Naive thymus-derived CD8-positive, alpha-beta T cell (primary cell): Measurements from ENCODE around the gene SFI1. TPM values are rescaled to one million over a fixed set of nuclear protein-coding genes. Genes with fewer than 3 reads are reported as not detected.
"Not testable (repeated sequence)": the region's sequence is repeated elsewhere in the genome, so short reads cannot be mapped to it uniquely, and the experiment has no call there.

ENCODE experiments used
- ATAC-seq, 2 donors: fragments of 150-1000 bp; cut with Tn5 transposase in 1 of 2; sonication (Bioruptor Pico), chemical (Tn5 transposase) in 1 of 2; 1 replicate in 1 of 2; 2 replicates in 1 of 2; pipeline ENCODE4 v1.10.0; 2021; ENCODE audit warnings: mild to moderate bottlenecking in 2 of 2, moderate library complexity in 2 of 2
- POLR2A ChIA-PET: fragments of 350-600 bp; sonication (Branson Sonifier 250); formaldehyde crosslinking; loops from one replicate; lab custom pipeline; 2021; ENCODE audit warnings: antibody characterized with exemption; lab: Charles Lee
- DNase-seq, 10 donors: peaks; one replicate each; pipeline versions ENCODE4 v3.0.0 to v3.0.0-alpha.2; 2020 to 2022
- H3K27ac Mint-ChIP-seq, 10 donors: one replicate each; pipeline ENCODE4 v1.8.0; 2020 to 2022; ENCODE audit warnings: mild to moderate bottlenecking in 10 of 10, mixed read lengths in 10 of 10, moderate library complexity in 4 of 10, inconsistent platforms in 1 of 10
- H3K27me3 Mint-ChIP-seq, 5 donors: one replicate each; pipeline ENCODE4 v1.8.0; 2021 to 2022; ENCODE audit warnings: mixed read lengths in 5 of 5
- H3K36me3 Mint-ChIP-seq, 3 donors: one replicate each; pipeline ENCODE4 v1.8.0; 2020 to 2022; ENCODE audit warnings: mixed read lengths in 3 of 3, mild to moderate bottlenecking in 2 of 3, inconsistent platforms in 1 of 3
- H3K4me1 Mint-ChIP-seq, 4 donors: one replicate each; pipeline ENCODE4 v1.8.0; 2021 to 2022; ENCODE audit warnings: mixed read lengths in 4 of 4
- H3K4me3 Mint-ChIP-seq, 10 donors: one replicate each; pipeline ENCODE4 v1.8.0; 2020 to 2022; ENCODE audit warnings: mild to moderate bottlenecking in 10 of 10, mixed read lengths in 10 of 10, moderate library complexity in 6 of 10, inconsistent platforms in 1 of 10
- H3K9me3 Mint-ChIP-seq, 9 donors: one replicate each; pipeline ENCODE4 v1.8.0; 2020 to 2022; ENCODE audit warnings: mixed read lengths in 9 of 9, mild to moderate bottlenecking in 3 of 9, inconsistent platforms in 1 of 9, moderate library complexity in 1 of 9
- polyA plus RNA-seq, 3 donors: library from polyadenylated mRNA; unstranded; fragments of 300-500 nt; fragmentation: Illumina TruSeq; gene quantifications; one replicate each; pipeline ENCODE4 v1.2.3, GENCODE V29; 2021
- total RNA-seq, 8 experiments: library from RNA in 2 of 8; stranded (reverse) in 2 of 8; gene quantifications; one replicate each; pipeline ENCODE4 v1.2.3 and lab custom pipeline; 2021 to 2026

Gene SFI1
- total and polyA plus RNA-seq, 5 experiments from 2014 or later: 23.1 to 371 (median 49.8) TPM

GRCh38 chr22:31556627-31557203 lies 60.4 kb downstream of the SFI1 start:
- POLR2A ChIA-PET: interaction anchor here (0.6 to 0.9 kb wide), 2 partner anchors 71 to 78 kb away, joined by 3 read pairs; no protein-coding TSS in a partner anchor
- Mint-ChIP-seq H3K4me3 (no peak overlapping the region), H3K9me3 (no peaks in the 10 kb centered on the region), H3K4me1 (peaks cover 6 to 12% (median 11%) of the 10 kb centered on the region in 4 donors), H3K27ac (no peak overlapping the region), H3K27me3 (no peaks in the 10 kb centered on the region), H3K36me3 (peaks cover 0 to 73% (median 10%) of the 10 kb centered on the region in 3 donors)
- peak in 3 of 10 donors; percentile 4 to 29 (median 23) for DNase-seq
- ATAC-seq: peak in 1 of 2 donors; percentile 44

GRCh38 chr22:31558546-31558945 lies 62.2 kb downstream of the SFI1 start:
- not testable (repeated sequence) for DNase-seq, H3K27me3 Mint-ChIP-seq, H3K27ac Mint-ChIP-seq, H3K4me3 Mint-ChIP-seq, H3K9me3 Mint-ChIP-seq, H3K4me1 Mint-ChIP-seq, ATAC-seq
- POLR2A ChIA-PET: interaction anchor here (0.6 kb wide), 1 partner anchor 454 kb away, joined by 3 read pairs; no protein-coding TSS in a partner anchor
- H3K36me3 Mint-ChIP-seq: peaks cover 0 to 75% (median 10%) of the 10 kb centered on the region in 3 donors

- POLR2A ChIA-PET: interaction anchor here (0.6 kb wide), 1 partner anchor 110 kb away, joined by 4 read pairs; no protein-coding TSS in a partner anchor
- peaks cover 0 to 9% (median 4%) of the 10 kb centered on the region in 4 donors for H3K4me1 Mint-ChIP-seq
- H3K9me3 Mint-ChIP-seq: no peaks in the 10 kb centered on the region
- no peaks in the 10 kb centered on the region for H3K27me3 Mint-ChIP-seq
- DNase-seq (peak in 7 of 10 donors; percentile 3 to 26 (median 18)), ATAC-seq (peak; percentile 53 to 59)
- no peak overlapping the region for H3K4me3 Mint-ChIP-seq
- H3K36me3 Mint-ChIP-seq: peaks cover 0 to 74% (median 10%) of the 10 kb centered on the region in 3 donors
- peak overlapping the region in 6 of 10 donors; percentile 33 to 63 (median 40) for H3K27ac Mint-ChIP-seq
Observed at GRCh38 chr22:31561238-31561887, 65.0 kb downstream of the SFI1 start.

GRCh38 chr22:31561970-31562369 lies 65.6 kb downstream of the SFI1 start:
- no peak overlapping the region for H3K4me3 Mint-ChIP-seq
- H3K4me1 Mint-ChIP-seq: peaks cover 0 to 7% (median 3%) of the 10 kb centered on the region in 4 donors
- peaks cover 0 to 74% (median 7%) of the 10 kb centered on the region in 3 donors for H3K36me3 Mint-ChIP-seq
- POLR2A ChIA-PET: no interaction called here
- ATAC-seq (no peak), DNase-seq (no peak)
- no peaks in the 10 kb centered on the region for H3K27me3 Mint-ChIP-seq
- H3K9me3 Mint-ChIP-seq: no peaks in the 10 kb centered on the region
- H3K27ac Mint-ChIP-seq: peak overlapping the region in 1 of 10 donors; percentile 39

DNA sequence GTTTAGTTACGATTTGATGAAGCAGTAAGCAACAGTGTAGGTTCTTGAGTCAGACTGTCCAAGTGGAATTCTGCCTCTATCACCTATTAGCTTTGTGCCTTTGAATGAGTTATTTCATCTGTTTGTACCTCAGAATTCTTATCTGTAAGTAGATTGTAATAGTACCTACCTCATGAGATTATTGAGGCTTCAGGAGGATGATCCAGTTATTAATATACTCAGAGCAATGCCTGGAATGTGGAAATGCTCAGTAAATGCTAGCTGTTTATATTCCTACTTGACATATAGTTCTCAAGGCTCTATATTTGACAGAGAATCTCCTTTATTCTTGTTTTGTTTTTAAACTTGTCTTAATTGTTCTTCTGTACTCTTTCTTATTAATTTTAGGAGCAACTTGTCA lies 70.1 kb downstream of the SFI1 start:
- POLR2A ChIA-PET: no interaction called here
- Mint-ChIP-seq H3K9me3 (no peaks in the 10 kb centered on the region), H3K27me3 (no peaks in the 10 kb centered on the region), H3K4me3 (no peak overlapping the region), H3K27ac (peak overlapping the region in 2 of 10 donors; percentile 19 to 32), H3K36me3 (peaks cover 0 to 78% (median 0%) of the 10 kb centered on the region in 3 donors), H3K4me1 (peaks cover 0 to 6% (median 2%) of the 10 kb centered on the region in 4 donors)
- DNase-seq (no peak), ATAC-seq (no peak)

GRCh38 chr22:31567196-31567595 lies 70.9 kb downstream of the SFI1 start:
- peaks cover 0 to 6% (median 2%) of the 10 kb centered on the region in 4 donors for H3K4me1 Mint-ChIP-seq
- no peak overlapping the region for H3K4me3 Mint-ChIP-seq
- H3K27me3 Mint-ChIP-seq: no peaks in the 10 kb centered on the region
- no peak for ATAC-seq
- POLR2A ChIA-PET: no interaction called here
- no peak for DNase-seq
- H3K9me3 Mint-ChIP-seq: no peaks in the 10 kb centered on the region
- H3K36me3 Mint-ChIP-seq: peaks cover 0 to 77% (median 0%) of the 10 kb centered on the region in 3 donors
- peak overlapping the region in 4 of 10 donors; percentile 32 to 71 (median 48) for H3K27ac Mint-ChIP-seq

DNA sequence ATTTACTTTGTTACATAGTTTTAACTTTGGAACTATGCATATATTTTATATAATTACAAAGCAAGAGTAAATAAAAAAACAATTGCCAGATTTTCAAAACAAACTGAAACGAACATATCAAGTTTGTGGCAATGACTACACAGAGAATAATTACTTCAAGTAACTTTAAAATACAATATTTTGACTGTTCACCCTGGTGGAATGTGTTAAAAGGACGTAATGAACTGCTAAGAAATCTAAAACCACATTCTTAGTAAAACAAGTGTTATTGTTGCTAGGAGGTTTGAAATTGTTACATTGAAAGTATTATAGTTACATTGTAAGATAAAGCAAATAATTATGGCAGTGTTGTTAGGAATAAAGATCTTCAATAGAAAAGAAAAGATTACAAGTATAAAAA lies 71.4 kb downstream of the SFI1 start:
- no peak for DNase-seq
- Mint-ChIP-seq H3K4me1 (peaks cover 0 to 6% (median 2%) of the 10 kb centered on the region in 4 donors), H3K27me3 (no peaks in the 10 kb centered on the region), H3K36me3 (peaks cover 0 to 77% (median 0%) of the 10 kb centered on the region in 3 donors), H3K4me3 (no peak overlapping the region), H3K9me3 (no peaks in the 10 kb centered on the region), H3K27ac (peak overlapping the region in 2 of 10 donors; percentile 42 to 61)
- ATAC-seq: no peak
- POLR2A ChIA-PET: no interaction called here

DNA sequence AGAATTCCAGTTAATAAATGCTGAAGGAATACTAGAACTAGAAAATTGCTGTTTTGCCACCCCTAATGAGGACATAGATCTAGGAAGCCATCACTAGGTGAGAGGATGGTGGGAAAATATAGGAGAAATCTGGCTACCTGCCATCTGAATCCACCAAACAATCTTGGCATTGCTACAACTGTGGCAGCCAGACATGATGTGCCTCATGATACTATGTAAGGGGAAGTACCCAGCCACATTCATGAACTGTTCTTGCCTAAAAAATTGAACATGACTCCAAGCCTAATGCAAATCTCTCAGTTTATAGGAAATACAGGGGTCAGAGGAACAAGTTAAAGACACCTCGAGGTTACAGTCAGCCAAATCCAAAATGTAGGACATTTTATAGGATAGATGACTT lies 72.8 kb downstream of the SFI1 start:
- peak overlapping the region in 4 of 10 donors; percentile 62 to 79 (median 66) for H3K27ac Mint-ChIP-seq
- DNase-seq (no peak), ATAC-seq (no peak)
- no peaks in the 10 kb centered on the region for H3K27me3 Mint-ChIP-seq
- peaks cover 0 to 4% (median 2%) of the 10 kb centered on the region in 4 donors for H3K4me1 Mint-ChIP-seq
- H3K36me3 Mint-ChIP-seq: peaks cover 0 to 81% (median 0%) of the 10 kb centered on the region in 3 donors
- POLR2A ChIA-PET: no interaction called here
- H3K4me3 Mint-ChIP-seq: no peak overlapping the region
- no peaks in the 10 kb centered on the region for H3K9me3 Mint-ChIP-seq

DNA sequence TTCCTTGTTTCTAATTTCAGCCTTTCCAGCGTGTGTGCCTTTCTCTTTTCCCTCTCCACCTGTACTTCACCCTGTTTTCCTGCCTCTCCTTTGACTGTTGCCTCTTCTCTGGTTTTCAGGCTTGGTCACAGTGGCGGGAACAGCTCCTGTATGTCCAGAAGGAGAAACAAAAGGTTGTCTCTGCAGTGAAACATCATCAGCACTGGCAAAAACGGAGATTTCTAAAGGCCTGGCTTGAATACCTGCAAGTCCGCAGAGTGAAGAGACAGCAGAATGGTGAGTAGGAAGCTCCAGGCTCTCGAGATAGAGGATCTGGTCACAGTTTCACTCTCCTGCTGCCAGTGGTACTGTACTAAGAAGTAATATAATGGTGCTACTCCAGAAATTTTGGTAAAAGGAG lies 76.6 kb downstream of the SFI1 start:
- H3K27ac Mint-ChIP-seq: peak overlapping the region in 6 of 10 donors; percentile 23 to 83 (median 54)
- POLR2A ChIA-PET: no interaction called here

GRCh38 chr22:31574055-31574670 lies 77.8 kb downstream of the SFI1 start:
- POLR2A ChIA-PET: interaction anchor here (0.9 kb wide), 1 partner anchor 46 kb away, joined by 3 read pairs; no protein-coding TSS in a partner anchor
- H3K4me3 Mint-ChIP-seq: no peak overlapping the region
- peak overlapping the region in 1 of 10 donors; percentile 62 for H3K27ac Mint-ChIP-seq
- H3K4me1 Mint-ChIP-seq: peaks cover 0 to 6% (median under 1%) of the 10 kb centered on the region in 4 donors
- DNase-seq (no peak), ATAC-seq (no peak)
- no peaks in the 10 kb centered on the region for H3K9me3 Mint-ChIP-seq
- H3K36me3 Mint-ChIP-seq: peaks cover 0 to 95% (median 18%) of the 10 kb centered on the region in 3 donors
- H3K27me3 Mint-ChIP-seq: no peaks in the 10 kb centered on the region

More for the DNA sequence above, 76.6 kb downstream of the SFI1 start:
- no peak overlapping the region for H3K4me3 Mint-ChIP-seq
- no peak for ATAC-seq
- peaks cover 0 to 93% (median 18%) of the 10 kb centered on the region in 3 donors for H3K36me3 Mint-ChIP-seq
- H3K9me3 Mint-ChIP-seq: no peaks in the 10 kb centered on the region
- DNase-seq: no peak
- H3K27me3 Mint-ChIP-seq: no peaks in the 10 kb centered on the region
- peaks cover 0 to 9% (median under 1%) of the 10 kb centered on the region in 4 donors for H3K4me1 Mint-ChIP-seq

DNA sequence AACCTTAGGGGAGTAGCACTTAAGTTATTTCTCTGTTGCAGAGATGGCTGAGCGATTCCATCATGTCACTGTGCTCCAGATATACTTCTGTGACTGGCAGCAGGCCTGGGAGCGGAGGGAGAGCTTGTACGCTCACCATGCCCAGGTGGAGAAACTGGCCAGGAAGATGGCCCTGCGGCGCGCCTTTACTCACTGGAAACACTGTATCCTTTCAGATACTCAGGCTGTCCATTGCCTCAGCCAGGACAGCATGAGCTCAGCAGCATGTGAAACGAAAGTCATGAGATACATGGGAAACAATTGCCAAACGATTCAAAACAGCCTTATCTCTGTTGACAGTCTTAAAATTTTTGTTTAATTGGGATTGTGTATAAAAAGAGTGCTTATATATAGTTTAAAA lies 78.9 kb downstream of the SFI1 start:
- peaks cover 0 to 97% (median 18%) of the 10 kb centered on the region in 3 donors for H3K36me3 Mint-ChIP-seq
- no peaks in the 10 kb centered on the region for H3K27me3 Mint-ChIP-seq
- ATAC-seq: no peak

DNA sequence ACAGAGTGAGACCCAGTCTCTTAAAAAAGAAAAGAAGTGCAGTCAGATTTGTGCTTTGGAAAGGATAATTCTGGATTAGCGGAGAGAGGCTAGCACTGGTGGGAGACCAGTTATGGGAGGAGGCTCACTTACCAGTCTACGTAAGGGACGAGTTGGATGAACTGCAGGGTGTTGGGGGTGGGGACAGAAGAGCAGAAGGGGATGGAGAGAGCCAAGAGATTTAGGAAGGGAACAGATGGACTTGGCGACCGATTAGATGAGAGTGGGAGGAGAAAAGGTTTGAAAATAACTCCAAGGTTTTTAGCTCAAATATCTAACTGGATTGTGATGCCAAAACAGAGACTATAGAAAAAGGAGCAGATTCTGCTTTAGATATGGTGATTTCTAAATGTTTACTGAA lies 81.4 kb downstream of the SFI1 start:
- peaks cover 0 to 96% (median 21%) of the 10 kb centered on the region in 3 donors for H3K36me3 Mint-ChIP-seq
- peak overlapping the region in 6 of 10 donors; percentile 14 to 76 (median 39) for H3K27ac Mint-ChIP-seq
- POLR2A ChIA-PET: no interaction called here
- no peak for DNase-seq
- H3K9me3 Mint-ChIP-seq: no peaks in the 10 kb centered on the region
- H3K4me3 Mint-ChIP-seq: no peak overlapping the region
- no peaks in the 10 kb centered on the region for H3K27me3 Mint-ChIP-seq
- peaks cover 0 to 7% (median 3%) of the 10 kb centered on the region in 4 donors for H3K4me1 Mint-ChIP-seq
- ATAC-seq: no peak

More for the DNA sequence above, 78.9 kb downstream of the SFI1 start:
- Mint-ChIP-seq H3K9me3 (no peaks in the 10 kb centered on the region), H3K27ac (peak overlapping the region in 2 of 10 donors; percentile 22 to 71), H3K4me1 (peaks cover 0 to 7% (median under 1%) of the 10 kb centered on the region in 4 donors), H3K4me3 (peak overlapping the region in 1 of 10 donors; percentile 7)
- DNase-seq: no peak
- POLR2A ChIA-PET: interaction anchor here (0.9 kb wide), 1 partner anchor 45 kb away, joined by 3 read pairs; no protein-coding TSS in a partner anchor
